C4-2B (cell line): ENCODE data around the gene SPINDOC.

Experiments
- H3K27ac ChIP-seq: fragments of 450-650 bp; 2 replicates; pipeline ENCODE4 v1.5.1; 2017
- ZFX ChIP-seq: fragments of 450-650 bp; IDR thresholded peaks from 2 replicates; pipeline ENCODE4 v1.6.1; 2017
- TF ChIP-seq, protein P1 (sequence below): fragments of 450-650 bp; conservative IDR thresholded peaks from 2 replicates; pipeline ENCODE4 v1.5.1; 2017; ENCODE audit warnings: mild to moderate bottlenecking

SPINDOC gene

DNA sequence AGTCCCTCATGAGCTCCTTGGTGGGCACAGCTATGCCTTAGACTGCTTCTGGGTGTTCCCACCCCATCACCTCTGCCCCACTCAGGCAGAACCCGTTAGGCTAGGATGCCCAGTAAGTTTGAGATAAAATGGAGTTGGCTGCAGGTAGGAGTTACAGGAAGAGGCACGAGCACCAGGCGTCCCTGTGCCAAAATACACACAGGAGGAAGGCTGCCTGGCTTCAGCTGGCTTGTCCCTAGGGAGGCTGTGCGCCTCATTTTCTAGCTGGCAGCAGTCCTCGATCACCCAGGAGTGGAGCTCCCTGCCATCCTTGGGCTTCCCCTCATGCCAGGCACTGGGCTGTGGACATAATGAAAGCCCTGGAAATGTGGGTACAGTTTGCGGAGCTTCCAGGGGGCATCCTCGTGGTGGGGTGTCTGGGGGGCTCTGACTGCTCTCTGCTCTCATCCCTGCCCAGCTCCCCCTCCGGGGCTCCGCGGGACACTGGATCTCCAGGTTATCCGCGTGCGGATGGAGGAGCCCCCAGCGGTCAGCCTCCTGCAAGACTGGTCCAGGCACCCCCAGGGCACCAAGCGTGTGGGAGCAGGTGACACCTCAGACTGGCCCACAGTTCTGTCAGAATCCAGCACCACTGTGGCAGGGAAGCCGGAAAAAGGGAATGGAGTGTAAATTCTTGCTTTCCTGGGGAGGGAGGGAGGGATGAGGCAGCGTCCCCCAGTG lies 13.4 kb downstream of the SPINDOC start:
- H3K27ac ChIP-seq, result peak overlapping the region; percentile 21
- TF ChIP-seq, protein P1, sequence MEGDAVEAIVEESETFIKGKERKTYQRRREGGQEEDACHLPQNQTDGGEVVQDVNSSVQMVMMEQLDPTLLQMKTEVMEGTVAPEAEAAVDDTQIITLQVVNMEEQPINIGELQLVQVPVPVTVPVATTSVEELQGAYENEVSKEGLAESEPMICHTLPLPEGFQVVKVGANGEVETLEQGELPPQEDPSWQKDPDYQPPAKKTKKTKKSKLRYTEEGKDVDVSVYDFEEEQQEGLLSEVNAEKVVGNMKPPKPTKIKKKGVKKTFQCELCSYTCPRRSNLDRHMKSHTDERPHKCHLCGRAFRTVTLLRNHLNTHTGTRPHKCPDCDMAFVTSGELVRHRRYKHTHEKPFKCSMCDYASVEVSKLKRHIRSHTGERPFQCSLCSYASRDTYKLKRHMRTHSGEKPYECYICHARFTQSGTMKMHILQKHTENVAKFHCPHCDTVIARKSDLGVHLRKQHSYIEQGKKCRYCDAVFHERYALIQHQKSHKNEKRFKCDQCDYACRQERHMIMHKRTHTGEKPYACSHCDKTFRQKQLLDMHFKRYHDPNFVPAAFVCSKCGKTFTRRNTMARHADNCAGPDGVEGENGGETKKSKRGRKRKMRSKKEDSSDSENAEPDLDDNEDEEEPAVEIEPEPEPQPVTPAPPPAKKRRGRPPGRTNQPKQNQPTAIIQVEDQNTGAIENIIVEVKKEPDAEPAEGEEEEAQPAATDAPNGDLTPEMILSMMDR, result no peak
- TF ChIP-seq ZFX, result no peak

DNA sequence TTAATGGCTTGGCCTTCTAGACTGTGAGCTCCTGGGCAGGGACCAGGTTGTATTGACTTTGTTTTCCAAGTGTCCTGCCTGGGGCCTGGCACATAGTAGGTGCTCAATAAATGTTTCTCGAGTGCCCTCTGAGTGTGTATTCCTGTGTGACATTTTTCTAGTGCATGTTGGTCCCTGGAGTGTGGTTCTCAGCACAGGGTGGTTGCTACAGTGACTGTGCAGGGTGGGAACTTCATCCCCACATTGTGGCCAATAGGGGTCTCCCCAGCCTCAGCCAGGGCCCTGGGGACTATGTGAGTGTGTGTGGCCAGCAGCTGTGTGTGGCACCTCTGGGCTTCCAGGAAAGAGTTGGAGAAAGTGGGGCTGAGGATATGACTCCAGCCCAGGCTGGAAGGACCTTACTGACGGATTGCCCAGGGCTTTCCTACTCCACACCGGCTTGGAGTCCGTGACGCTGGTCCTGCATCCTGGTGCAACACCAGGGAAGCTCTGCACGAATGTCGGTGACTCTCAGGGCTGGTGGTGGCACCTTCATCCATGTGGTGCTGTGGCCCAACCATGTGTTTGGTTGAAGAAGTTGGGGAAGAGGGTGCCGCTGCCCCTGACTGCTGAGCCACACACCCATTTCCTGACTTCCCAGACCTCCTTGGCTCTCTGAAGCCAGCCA lies 16.7 kb downstream of the SPINDOC start:
- H3K27ac ChIP-seq, result no peak overlapping the region
- TF ChIP-seq, protein P1, result no peak; the same call in 1 of the 2 replicates
- no peak for TF ChIP-seq ZFX

DNA sequence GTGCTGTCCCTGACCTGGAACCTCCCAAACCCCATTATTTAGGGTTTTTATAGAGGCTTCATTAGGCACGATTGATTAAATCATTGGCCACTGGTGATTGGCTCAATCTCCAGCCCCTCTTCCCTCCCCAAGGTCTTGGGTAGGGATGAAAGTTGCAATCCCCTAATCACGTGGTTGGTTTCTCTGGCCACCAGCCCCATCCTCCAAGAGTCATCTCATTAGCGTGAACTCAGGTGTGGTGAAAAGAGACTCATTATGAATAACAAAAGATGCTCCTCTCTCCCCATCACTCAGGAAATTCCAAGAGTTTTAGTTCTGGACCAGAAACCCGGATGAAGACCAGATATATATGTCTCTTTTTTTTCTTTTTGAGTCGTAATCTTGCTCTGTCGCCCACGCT lies 18.1 kb downstream of the SPINDOC start:
- TF ChIP-seq, protein P1, result no peak
- TF ChIP-seq ZFX, result no peak
- no peak overlapping the region for H3K27ac ChIP-seq

DNA sequence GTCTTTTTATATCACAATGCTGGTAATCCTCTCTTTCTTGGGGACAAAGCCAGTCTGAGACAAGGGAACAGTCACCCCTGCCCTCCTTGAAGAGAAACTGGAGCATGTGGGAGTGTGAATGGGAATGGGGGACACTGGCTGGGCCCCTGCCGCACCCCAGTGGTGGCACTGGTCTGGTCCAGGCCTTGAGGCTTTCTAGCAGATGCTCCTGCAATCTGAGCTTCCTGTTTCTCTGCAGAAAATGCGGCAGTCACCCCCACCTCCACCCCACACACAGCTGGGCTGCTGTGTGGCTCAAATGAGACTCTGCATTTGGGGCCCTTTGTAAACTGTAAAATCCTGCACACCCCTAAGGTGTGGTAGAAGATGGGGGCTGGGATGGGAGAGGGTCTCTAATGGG lies 19.1 kb downstream of the SPINDOC start:
- H3K27ac ChIP-seq, result no peak overlapping the region
- TF ChIP-seq, protein P1, result no peak
- no peak for TF ChIP-seq ZFX

DNA sequence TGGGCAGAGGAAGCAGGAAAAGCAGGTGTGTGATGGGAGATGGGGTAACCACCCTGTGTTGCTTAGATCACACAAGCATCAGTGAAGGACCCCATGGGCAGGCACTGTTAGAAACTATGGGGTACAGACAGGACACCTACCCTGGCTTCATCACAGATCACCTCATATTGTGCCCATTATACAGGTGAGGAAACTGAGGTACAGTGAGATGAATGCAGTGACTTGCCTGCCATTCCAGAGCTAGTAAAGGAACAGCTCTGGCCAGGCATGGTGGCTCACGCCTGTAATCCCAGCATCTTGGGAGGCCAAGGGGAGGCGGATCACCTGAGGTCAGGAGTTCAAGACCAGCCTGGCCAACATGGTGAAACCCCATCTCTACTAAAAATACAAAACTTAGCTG lies 19.8 kb downstream of the SPINDOC start:
- no peak overlapping the region for H3K27ac ChIP-seq
- TF ChIP-seq ZFX, result no peak
- TF ChIP-seq, protein P1, result no peak

DNA sequence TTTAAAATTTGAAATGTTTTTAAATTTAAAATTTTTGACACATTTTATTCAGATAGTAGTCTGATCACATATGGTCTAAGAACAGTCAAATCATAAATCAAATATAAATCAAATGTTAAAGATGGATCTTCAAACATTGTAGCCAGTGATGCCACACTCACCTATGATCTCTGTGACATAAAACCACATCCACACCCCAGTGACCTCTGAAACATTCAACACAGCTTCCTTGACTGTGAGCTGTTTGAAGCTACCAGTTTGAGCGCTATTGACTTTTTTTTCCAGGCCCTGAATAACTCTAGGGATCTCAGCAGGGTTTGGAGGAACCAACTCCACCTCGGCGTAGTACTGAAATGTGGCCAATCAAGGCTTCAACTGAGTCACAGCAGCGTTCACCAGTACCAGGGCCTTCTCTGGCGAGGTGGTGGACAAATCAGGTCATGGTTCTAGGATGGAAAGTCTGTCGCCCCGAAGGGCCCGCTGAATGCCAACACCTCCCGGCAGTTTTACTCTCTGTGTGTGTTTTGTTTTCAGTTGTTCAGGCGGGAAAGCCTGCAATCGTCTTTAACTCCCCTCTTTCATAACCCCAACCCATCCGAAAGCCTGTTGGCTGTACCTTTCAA lies 21.4 kb downstream of the SPINDOC start:
- TF ChIP-seq, protein P1, result no peak
- no peak for TF ChIP-seq ZFX
- no peak overlapping the region for H3K27ac ChIP-seq

DNA sequence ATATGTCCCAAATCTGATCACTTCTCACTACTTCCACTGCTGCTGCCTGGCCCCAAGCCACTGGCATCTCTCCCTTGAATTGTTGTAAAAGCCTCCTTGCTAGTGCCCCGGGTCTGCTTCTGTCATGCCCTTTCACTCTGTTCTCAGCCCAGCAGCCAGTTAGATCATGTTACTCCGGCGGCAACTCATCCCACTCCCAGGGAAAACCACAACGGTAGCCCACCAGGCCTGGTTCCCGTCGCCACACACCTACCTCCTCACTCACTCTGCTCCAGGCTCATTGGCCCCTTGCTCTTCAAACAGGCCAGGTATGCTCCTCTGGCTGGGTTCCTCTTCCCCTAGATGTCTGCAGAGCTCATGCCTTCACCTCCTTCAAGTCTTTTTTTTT lies 21.9 kb downstream of the SPINDOC start:
- TF ChIP-seq, protein P1, result no peak
- TF ChIP-seq ZFX, result no peak
- no peak overlapping the region for H3K27ac ChIP-seq
